SHP77 (cell line): ENCODE measurements around the gene CDO1.
"Not testable (repeated sequence)": the region's sequence is repeated elsewhere in the genome, so short reads cannot be mapped to it uniquely, and the experiment has no call there.

Experiments used
- DNase-seq, 2 experiments: peaks; one replicate each; lab custom pipeline; 2025; lab: John Stamatoyannopoulos, UW

Gene CDO1

DNA sequence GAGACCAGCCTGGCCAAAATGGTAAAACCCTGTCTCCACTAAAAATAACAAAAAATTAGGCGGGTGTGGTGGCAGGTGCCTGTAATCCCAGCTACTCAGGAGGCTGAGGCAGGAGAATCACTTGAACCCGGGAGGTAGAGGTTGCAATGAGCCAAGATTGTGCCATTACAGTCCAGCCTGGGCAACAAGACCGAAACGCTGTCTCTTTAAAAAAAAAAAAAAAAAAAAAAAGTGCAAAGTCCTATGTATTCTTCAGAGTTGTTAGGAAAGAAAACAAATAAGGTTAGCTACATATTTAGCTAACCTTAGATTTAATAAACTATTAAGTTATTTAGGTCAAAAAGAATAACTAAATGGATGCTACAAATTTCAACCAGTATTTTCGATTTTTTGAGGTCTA, 13.5 kb upstream of the CDO1 start:
- no peak for DNase-seq

DNA sequence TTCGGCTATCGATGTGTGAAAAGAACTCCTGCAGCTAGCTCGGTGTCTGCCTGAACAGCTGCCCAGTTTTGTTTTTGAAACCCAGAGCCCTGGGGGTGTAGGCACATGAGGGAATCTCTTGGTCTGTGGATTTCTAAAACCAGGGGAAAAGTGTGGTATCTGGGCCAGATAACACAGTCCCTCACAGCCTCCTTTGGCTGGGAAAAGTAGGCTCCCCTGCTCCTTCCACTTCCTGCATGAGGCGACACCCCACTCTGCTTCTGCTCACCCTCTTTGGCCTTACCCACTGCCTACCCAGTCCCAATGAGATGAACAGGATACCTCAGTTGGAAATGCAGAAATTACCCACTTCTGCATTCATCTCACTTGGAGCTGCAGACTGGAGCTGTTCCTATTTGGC, 9.5 kb upstream of the CDO1 start:
- DNase-seq = no peak

DNA sequence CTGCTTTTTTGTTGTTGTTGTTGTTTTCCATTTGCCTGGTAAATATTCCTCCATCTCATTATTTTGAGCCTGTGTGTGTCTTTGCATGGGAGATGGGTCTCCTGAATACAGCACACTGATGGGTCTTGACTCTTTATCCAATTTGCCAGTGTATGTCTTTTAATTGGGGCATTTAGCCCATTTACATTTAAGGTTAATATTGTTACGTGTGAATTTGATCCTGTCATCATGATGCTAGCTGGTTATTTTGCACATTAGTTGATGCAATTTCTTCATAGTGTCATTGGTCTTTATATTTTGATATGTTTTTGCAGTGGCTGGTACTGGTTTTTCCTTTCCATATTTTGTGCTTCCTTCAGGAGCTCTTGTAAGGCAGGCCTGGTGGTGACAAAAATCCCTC, 8.5 kb upstream of the CDO1 start:
- DNase-seq = not testable (repeated sequence)

DNA sequence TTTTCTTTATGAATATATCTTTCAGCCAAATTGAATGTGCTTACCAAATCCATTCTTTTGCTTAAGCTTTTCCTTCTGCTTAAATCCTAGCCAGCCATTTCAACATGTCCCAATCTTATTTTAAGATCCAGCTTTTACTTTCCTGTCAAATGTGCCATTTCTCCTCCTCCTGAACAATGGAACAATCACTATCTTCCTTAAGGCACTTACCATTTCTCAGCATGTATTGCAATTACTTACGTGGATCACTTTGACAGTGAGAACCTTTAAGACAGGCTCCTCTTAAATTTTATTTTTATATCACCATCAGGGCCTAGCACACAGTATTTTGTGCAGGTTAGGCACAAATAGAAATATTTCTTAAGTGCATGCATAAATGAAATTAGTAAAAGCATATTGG, 4.4 kb upstream of the CDO1 start:
- DNase-seq = no peak

DNA sequence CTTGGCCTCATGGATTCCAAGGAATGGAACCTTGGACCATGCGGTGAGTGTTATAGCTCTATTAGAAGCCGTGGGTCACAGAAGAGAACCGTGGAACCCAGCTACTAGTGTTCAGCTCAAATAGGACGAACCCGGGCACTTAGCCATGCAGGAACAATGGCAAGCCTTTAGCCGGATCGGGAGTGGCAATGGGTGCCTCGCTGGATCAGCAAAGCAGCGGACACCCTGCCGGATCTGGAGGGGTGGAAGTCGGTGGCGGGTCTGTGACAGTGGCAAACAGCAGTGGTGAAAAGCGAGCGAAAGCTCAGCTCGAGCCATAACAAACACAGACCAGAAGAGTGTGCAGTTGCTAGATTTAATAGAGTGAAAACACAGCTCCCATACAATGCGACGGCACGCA, 2.4 kb upstream of the CDO1 start:
- no peak for DNase-seq

DNA sequence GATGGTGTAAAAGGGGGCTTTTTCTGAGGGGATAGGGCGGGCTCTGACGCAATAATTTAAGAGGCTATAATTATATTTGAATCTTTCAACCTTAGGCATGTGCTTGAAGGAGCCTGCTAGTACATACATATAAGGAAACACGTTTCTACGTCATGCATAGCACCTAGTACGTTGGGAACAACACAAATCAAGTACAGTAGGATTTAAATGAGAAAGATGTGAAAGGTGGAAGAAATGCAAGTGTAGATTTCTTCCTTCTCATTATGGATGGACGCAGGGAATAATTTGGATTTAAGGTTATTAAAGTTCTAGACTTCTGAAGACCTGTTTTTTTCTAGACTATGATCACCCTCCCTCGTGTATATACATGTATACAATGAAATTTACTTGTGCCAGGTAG, 927 bp upstream of the CDO1 start:
- no peak for DNase-seq

DNA sequence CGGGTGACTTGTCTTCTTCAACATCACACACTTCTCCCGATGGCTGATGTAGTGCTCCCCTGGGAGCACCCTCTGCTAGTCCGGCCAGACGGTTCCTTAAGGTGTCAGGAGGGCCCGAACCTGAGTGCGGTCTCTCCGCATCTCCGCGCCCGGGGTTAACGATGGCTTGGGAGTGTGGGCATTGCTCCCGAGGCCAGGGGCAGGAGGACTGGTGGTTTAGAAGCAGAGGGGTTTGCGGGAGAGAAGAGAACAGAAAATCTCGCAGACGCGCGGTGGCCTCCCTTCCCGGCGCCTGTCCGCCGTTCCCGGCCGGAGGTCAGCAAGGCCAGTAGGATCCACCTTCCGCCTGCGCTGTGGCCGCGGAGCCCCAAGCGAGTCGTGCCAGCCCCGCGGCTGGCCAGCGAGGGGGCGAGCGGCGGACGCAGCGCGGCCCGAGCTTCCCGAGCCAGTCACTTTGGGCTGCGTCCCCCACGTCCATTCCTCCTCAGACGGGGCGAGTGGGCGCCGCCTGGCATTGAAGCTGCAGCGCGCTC, 700 bp downstream of the CDO1 start:
- no peak for DNase-seq

DNA sequence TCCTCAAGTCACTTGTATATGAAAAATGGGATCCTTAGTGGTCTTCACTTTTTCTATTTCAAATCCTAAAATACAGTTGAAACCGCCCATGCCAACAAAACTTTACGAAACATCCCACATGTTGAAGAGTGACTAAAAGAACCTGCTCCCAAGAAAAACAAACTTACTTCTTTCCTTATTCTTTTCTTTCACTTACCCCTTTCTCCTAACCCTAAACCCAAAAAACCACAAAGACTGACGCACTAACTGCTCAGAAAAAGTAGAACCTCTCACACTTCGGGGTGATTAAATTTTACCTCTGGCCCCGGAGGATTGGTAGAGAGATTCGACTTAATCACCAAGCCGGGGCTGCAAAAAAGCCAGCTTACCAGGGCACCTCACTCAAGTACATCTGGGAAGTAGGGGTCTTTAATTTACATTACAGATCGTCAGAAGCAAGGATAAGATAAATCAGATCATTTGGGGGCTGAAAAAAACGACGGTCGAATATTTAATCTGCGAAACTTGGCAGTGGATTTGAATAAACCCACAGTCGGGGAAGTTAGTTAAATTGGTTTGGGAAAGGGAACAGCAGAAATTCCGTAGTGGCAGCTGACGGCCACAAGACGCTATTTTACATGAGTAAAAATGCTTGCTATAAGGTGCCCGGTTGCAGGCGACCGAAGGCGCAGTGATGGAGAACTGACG, 1.3 kb downstream of the CDO1 start:
- DNase-seq = no peak

DNA sequence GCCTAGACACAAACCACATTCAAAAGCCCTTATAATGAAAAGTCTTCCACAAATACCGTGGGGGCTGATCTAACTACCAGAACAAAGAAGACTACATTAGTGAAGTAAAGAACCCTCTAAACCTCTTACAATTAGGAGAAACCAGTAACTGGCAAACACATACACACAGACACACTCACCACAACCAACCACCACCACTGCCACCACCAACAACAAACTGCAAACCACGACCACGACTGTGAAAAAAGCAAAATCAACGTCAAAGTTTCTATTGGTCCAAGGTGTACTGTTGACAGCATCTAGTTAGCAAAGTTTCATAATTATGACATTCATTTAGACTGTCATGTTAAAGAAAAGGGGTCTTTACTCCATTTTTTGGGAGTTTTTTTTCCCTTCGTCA, 2.7 kb downstream of the CDO1 start:
- DNase-seq = no peak

DNA sequence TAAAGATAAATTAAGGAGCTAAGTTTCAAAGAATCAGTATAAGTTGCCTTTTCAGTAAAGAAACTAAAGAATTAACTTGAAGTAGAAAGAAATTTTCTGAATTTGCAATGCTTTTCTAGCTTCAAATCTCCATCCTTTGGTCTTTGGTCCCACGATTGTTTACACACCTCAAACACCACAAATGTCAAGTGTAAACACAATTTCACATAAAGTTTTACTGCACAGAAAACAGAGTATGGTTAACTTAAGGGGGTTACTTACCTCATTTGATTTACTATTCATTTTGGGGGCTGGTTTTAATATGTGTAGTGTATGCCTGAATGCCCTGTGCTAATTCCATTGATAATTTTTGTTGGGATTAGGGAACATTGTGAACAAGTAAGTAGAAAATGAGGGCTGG, 4.1 kb downstream of the CDO1 start:
- no peak for DNase-seq

DNA sequence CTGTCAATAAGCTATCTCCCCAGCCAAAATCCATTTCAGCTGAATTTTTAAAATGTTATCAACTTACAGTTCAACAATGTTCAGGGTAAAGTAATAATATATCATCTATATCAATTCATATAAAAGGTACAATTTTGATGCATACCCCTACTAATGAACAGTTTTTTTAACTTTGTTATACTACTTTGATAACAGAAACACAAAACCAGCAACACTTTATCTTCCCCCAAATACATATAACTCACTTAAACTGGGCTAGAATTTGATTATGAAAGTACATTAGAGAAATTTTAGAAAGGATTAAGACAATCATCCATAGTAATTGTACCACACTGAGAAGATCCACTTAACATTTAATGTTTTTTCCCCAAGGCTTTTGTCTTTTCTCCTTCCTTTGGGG, 5.1 kb downstream of the CDO1 start:
- no peak for DNase-seq

DNA sequence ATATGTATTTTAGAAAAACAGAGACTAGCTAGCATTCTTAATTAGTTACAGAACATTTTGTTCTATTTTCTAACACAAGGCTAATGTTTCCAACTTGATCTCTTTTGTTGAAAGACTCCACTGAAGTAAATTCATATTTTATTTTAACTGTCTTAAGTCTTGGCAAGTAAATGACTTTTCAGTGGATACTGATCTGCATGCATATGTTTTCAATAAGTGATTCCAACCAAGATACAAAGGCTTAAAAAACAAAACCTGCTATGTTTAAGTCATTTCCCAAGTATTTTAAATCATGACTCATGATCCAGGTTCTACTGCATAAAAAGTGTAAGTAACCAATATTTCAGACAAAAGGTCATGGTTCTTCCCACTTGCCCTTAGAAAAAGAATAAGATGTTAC, 5.7 kb downstream of the CDO1 start:
- DNase-seq = no peak

DNA sequence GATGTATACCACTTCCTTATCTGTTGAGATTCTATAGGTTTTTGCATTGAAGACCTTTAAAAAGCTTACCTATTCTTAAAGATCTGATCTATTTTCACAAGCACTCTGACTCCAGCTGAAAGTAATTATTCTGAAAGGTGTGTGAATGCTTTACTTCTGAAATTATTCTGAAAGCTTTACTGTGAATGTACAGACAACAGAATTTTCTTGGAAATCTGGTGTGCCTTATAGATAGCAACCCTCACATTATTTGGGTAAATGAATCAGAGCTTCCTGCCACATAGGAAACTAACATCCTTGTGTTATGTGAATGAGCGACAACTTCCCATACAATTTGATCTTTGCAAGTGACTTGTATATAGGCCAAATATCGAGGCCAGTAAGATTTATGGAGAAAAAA, 6.5 kb downstream of the CDO1 start:
- DNase-seq = no peak

DNA sequence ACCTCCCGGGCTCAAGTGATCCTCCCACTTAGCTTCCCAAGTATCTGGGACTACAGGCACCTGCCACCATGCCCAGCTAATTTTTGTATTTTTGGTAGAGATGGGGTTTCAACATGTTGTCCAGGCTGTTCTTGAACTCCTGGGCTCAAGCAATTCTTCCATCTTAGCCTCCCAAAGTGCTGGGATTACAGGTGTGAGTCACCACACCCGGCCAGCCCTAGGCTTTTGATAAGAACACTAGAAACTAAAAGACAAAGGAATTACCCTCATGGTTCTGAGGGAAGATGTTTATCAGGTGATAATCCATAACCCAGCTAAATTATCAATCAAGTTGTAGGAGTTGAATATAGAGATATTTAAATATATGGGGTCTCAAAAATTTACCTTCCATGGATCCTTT, 8.4 kb downstream of the CDO1 start:
- DNase-seq = not testable (repeated sequence)

DNA sequence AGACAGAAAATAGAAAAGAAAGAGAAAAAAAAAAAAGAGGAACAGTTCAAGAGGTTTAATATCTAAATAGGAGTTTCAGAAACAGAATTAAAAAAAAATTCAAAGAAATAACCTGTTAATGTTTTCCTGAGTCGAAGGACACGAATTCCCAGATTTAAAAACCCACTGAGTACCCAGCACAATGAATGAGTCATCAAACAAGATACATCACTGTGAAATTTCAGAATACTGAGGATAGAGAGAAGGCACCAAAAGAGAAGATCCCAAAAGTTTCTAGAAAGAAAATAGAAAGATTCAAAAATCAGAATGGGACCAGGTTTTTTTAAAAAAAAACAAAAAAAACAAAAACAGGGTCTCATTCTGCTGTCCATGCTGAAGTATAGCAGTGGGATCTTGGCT, 8.8 kb downstream of the CDO1 start:
- DNase-seq = no peak

DNA sequence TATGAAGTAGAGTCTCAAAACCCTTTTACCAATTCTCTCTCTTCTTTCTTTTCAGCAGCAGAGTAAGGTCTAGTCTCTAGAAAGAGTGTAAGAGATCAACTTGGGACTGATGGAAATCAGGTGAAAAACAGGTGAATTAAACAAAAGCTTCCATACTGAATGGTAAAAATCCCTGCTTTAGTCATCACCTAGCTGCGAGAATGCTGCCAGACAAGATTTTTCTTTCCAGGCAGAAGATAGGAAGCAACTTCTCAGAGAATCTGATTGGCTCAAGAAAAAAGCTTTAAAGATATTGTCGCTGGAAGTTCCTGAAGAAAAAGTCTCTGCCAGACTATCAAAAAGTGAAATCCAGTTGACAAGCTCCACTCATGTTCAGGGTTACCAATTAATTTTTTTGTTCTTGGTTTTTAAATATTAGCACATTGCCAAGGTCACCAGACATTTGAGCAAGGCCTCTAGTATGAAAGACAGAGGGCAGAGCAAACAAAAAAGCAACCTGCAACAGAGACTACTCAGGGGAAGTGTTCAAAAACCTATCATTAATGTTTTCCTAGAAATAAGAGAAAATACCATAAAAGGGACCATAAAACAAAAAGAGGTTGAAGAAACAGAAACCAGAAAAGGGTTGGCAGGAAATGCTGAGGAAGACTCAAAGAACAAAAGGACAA, 9.3 kb downstream of the CDO1 start:
- no peak for DNase-seq

DNA sequence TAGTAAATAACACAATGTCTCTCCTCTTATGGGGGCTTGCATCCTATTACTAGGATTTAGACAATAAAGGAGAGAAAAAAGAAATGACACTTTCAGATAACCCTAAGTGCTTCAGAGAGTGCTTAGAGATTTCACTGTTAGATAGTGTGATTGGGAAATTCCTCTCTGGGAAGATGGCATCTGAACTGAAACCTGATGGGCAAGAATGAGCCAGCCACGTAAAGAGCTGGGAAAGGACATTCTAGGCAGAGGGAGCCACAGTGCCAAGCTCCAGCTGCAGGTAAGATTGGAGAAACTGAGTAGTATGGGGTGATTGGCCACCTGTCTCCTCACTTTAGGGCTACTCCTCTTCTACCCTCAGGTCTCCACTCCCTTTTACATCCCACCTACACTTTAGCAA, 14.5 kb downstream of the CDO1 start:
- DNase-seq = no peak

DNA sequence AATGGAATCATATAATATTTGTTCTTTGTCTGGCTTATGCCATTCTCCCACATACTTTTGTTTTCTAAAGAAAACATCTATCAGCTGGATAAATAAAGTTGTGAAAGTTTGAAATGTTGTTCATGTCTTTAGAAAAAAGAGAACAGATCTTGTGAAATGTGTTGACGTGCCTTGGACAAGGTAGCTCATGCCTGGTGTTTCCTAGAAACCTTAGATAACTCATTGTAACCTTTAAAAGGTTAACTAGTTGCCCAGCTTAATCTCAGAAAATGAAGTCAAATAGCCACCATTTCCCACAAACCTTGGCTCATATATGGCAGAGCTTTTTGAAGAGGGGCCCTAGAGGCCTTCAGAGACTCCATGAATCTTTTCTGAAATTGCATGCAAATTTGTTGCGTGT, 15.3 kb downstream of the CDO1 start:
- DNase-seq = no peak

DNA sequence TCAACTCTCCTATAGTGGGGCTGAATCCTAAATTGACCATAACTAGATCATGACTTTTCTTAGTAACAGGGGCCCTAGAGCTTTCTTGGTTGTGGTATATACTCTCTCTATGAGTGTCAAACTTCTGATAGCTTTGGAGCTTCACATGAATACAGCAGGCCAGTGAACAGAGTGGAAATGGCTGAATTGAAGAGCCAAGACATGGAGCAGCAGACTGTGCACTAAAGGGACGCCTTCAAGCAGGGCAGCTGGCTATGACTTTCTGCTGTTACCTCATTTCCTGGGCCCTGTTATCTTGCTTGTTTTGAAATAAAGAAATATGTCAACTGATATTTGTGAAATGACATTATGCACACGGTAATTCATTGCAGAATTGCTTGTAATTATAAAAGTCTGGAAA, 16.4 kb downstream of the CDO1 start:
- no peak for DNase-seq

DNA sequence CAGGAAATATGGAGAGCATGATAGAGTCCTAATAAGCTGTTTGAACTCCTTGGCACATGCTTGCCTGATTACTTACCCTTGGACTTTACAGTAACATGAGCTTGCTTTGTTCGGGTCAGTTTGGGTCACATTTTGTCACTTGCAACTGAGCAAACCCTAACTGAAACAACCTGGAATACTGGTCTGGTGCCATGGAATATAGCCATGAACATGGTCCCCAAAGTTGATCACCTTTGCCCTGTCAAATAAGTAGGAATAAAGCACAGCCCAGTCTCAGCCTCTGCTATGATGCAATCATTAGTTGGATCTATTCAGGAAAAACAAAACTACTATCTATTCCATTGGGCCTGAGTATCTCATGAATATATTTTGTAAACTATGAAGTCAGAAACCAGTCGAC, 18.2 kb downstream of the CDO1 start:
- DNase-seq = no peak

DNA sequence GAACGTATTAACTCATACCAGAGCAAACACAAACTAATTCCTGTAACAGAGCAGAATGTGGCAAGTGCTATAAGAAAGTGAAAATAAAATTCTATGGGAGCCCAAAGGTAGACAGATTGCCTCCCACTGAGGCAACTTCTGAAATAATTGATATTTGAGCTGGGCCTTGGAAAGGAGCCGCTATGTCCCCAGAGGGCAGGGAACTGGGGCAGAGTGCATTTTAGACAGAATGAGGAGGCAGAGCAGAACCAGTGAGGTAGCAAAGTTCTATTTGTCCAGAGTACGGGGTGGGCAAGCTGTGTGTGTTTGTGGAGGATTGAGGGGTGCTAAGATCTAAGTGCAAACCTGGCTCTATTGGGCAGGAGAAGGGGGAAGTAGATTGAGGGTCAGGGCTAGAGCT, 19.8 kb downstream of the CDO1 start:
- DNase-seq = no peak

DNA sequence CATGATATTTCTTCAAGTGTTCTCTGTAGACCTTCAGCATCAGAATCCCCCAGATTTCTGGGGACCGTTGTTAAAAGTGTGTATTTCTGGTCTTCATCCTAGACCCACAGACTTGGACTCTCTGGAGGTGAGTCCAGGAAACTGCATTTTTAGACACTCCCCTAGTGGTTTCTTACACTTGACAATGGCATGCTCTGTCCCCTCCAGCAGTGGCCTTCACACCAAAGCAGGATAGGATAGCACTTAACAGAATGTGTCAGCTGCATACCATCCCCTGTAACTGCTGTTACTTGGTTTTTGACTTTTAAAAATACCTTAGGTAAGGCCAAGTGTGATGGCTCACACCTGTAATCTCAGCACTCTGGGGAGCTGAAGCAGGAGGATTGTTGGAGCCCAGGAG, 20.8 kb downstream of the CDO1 start:
- no peak for DNase-seq

DNA sequence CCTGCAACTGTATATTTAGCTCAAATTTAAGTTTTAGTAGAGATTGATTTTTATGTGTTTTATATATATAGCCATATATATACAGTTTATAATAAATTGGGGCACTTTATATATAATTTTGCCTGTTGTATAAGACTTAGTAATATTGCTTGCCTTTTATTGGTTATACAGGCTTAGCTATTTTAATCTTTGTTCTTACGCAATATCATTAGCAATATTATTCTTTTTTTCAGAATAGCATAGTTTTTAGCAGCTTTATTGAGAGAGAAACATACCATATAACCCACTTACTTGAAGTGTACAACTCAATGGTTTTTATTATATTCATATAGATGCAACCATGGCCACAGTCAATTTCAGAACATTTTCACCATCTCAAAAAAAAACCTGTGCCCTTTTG, 28.0 kb downstream of the CDO1 start:
- no peak for DNase-seq

DNA sequence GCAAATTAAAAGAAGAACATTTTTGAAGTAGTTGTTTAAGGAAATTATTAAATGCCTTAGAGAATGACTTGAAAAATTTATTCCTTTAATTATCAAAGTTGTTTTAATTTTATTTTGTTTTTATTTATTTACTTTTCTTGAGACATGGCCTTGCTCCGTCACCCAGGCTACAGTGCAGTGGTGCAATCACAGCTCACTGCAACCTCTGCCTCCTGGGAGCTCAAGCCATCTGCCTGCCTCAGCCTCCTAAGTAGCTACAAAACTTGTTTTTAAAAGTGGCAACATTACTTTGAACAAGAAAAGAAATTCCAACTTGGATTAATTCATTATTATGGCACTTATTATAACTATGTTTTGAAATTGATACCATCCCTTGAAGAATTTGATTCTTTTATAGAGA, 29.0 kb downstream of the CDO1 start:
- no peak for DNase-seq
